Smooth muscle cell (in vitro differentiated cells): ENCODE measurements around the gene FCN3. TPM values are rescaled to one million over a fixed set of nuclear protein-coding genes. Genes with fewer than 3 reads are reported as not detected.

Experiments used
- DNase-seq: peaks from one replicate; lab custom pipeline; 2025; ENCODE audit not compliant: unreplicated experiment; lab: John Stamatoyannopoulos, UW
- H2AFZ ChIP-seq: fragments of 200-600 bp; sonication (generic); 2 replicates; pipeline ENCODE4 v1.6.0; 2016; ENCODE audit warnings: antibody characterized with exemption, low read depth, mild to moderate bottlenecking
- H3F3A ChIP-seq: fragments of 200-600 bp; sonication (generic); 2 replicates; pipeline ENCODE4 v1.6.0; 2017; ENCODE audit warnings: antibody characterized with exemption, low read depth
- H3K27ac ChIP-seq: fragments of 200-600 bp; sonication (generic); 2 replicates; pipeline ENCODE4 v1.5.1; 2016; ENCODE audit warnings: low read depth, mild to moderate bottlenecking
- H3K27me3 ChIP-seq: fragments of 200-600 bp; sonication (generic); 2 replicates; pipeline ENCODE4 v1.6.1; 2016; ENCODE audit warnings: low read depth, mild to moderate bottlenecking
- H3K36me3 ChIP-seq: fragments of 200-600 bp; sonication (generic); 2 replicates; pipeline ENCODE4 v1.5.1; 2016; ENCODE audit warnings: low read depth
- H3K4me1 ChIP-seq: fragments of 200-600 bp; sonication (generic); 2 replicates; pipeline ENCODE4 v1.5.1; 2016; ENCODE audit warnings: low read depth
- H3K4me2 ChIP-seq: fragments of 200-600 bp; sonication (generic); 2 replicates; pipeline ENCODE4 v1.6.0; 2016; ENCODE audit warnings: mild to moderate bottlenecking
- H3K4me3 ChIP-seq: fragments of 200-600 bp; sonication (generic); 2 replicates; pipeline ENCODE4 v1.5.1; 2016; ENCODE audit warnings: mild to moderate bottlenecking
- H3K79me2 ChIP-seq: fragments of 200-600 bp; sonication (generic); 2 replicates; pipeline ENCODE4 v1.6.0; 2016; ENCODE audit warnings: low read depth, mild to moderate bottlenecking
- H3K9ac ChIP-seq: fragments of 200-600 bp; sonication (generic); 2 replicates; pipeline ENCODE4 v1.6.0; 2016; ENCODE audit warnings: low read depth
- H3K9me3 ChIP-seq: fragments of 200-600 bp; sonication (generic); replicated peaks from 2 replicates; pipeline ENCODE4 v1.5.1; 2016; ENCODE audit warnings: low read depth
- H4K20me1 ChIP-seq: fragments of 200-600 bp; sonication (generic); 2 replicates; pipeline ENCODE4 v1.6.0; 2016; ENCODE audit warnings: low read depth
- WGBS: methylation state at CpG from one replicate; pipeline ENCODE4 v1.1.7; 2016; ENCODE audit warnings: low lambda C conversion rate; 5-methylcytosine and 5-hydroxymethylcytosine counted together
- polyA plus RNA-seq: library from polyadenylated mRNA; unstranded; fragments of >200 nt; fragmentation: Nextera tagmentation; extraction: Ambion mirVana; gene quantifications from 2 replicates; pipeline ENCODE4 v1.2.1, GENCODE V29; 2016
- total RNA-seq: library from RNA; depleted of rRNA; stranded (reverse); fragments of >200 nt; gene quantifications from 2 replicates; pipeline ENCODE4 v1.2.3, GENCODE V29; 2014
- TF ChIP-seq, protein P1 (sequence below): fragments of 200-600 bp; sonication (generic); IDR thresholded peaks from 2 replicates; pipeline ENCODE4 v1.5.1; 2017; ENCODE audit warnings: borderline replicate concordance, mild to moderate bottlenecking, antibody characterized with exemption; ENCODE audit not compliant: insufficient read depth, poor library complexity, severe bottlenecking

Gene FCN3
- total RNA-seq: not detected in 2 replicates
- polyA plus RNA-seq: 0.69 TPM in 1 of 2 replicates, not detected in the other

DNA sequence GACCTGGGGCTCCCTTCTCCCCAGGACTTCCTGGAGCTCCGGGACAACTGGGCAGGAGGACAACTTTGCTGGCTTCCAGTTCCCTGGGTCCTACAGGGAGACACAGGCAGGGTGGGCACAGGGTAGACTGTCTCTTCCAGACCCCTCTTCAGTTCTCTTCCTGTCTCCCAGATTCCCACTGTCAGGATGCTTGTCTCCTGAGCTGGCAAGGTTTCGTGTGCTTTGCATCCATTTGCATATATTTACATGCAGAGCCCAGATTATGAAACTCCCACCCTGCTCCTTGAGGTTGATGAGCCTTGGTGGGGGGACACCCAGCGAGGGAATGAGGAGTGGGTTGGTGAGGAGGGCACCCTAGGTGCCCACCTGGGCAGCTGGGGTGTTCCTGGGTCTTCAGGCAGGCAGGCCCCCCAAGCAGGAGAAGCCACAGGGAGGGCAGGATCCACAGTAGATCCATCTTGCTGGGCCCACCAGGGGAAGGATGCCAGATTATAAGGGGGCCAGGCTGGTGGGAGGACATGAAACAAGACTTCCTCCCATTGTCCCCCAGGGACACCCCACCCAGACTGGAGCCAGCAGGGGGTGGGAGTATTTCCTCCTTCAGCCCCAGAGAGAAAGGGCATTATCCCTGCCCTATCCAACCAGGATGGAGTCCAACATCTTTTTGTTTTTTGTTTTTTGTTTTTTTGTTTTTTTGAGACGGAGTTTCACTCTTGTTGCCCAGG lies at the start of gene FCN3:
TSS of gene FCN3 (minus strand) at position 463 of the 725 bp plus-strand sequence. CDS start at position 457, 6 bp downstream.
- no peak for DNase-seq
- no peaks in the 10 kb centered on the region for H3K36me3 ChIP-seq
- H3K4me1 ChIP-seq: no peaks in the 10 kb centered on the region
- TF ChIP-seq, protein P1, sequence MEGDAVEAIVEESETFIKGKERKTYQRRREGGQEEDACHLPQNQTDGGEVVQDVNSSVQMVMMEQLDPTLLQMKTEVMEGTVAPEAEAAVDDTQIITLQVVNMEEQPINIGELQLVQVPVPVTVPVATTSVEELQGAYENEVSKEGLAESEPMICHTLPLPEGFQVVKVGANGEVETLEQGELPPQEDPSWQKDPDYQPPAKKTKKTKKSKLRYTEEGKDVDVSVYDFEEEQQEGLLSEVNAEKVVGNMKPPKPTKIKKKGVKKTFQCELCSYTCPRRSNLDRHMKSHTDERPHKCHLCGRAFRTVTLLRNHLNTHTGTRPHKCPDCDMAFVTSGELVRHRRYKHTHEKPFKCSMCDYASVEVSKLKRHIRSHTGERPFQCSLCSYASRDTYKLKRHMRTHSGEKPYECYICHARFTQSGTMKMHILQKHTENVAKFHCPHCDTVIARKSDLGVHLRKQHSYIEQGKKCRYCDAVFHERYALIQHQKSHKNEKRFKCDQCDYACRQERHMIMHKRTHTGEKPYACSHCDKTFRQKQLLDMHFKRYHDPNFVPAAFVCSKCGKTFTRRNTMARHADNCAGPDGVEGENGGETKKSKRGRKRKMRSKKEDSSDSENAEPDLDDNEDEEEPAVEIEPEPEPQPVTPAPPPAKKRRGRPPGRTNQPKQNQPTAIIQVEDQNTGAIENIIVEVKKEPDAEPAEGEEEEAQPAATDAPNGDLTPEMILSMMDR: no peak
- 69% methylated on average over 4 of the region's 4 CpGs for WGBS
- no peaks in the 10 kb centered on the region for H3F3A ChIP-seq
- H3K4me2 ChIP-seq: no peak within 1 kb of the TSS
- H3K27me3 ChIP-seq: no peaks in the 10 kb centered on the region
- no peak within 1 kb of the TSS for H2AFZ ChIP-seq
- no peaks in the 10 kb centered on the region for H3K79me2 ChIP-seq
- H3K9ac ChIP-seq: no peak within 1 kb of the TSS
- H3K27ac ChIP-seq: no peak within 1 kb of the TSS
- no peaks in the 10 kb centered on the region for H4K20me1 ChIP-seq
- no peak within 1 kb of the TSS for H3K4me3 ChIP-seq
- no peaks in the 10 kb centered on the region for H3K9me3 ChIP-seq

DNA sequence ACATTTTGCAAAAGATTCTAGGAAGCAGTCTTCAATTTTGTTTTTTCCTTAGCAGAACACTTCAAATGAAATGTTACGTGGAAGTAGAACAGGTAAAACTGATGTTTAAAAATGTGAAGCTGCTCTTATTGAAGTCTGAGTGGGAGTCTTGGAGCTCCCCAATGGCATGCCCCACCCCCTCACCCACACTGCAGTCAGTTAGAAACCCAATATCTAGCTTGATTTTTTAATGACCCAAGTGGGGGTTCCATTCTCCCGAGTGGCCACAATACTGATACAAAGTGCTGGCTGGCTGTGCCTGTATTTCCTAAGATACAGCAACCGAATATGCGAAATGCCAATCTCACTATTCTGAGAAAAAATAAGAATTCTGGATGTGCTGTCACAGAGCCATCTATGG lies 49.1 kb upstream of the FCN3 start:
- no peaks in the 10 kb centered on the region for H3K27me3 ChIP-seq
- H3K4me2 ChIP-seq: no peak overlapping the region
- H3K27ac ChIP-seq: no peak overlapping the region
- H2AFZ ChIP-seq: no peak overlapping the region
- TF ChIP-seq, protein P1: no peak
- peaks cover 40% of the 10 kb centered on the region for H4K20me1 ChIP-seq
- WGBS: 99% methylated on average over 4 of the region's 4 CpGs
- H3K79me2 ChIP-seq: peaks cover 61% of the 10 kb centered on the region
- DNase-seq: no peak
- H3F3A ChIP-seq: peaks cover 16% of the 10 kb centered on the region
- H3K9ac ChIP-seq: no peak overlapping the region
- H3K9me3 ChIP-seq: no peaks in the 10 kb centered on the region
- peaks cover 16% of the 10 kb centered on the region for H3K4me1 ChIP-seq
- no peak overlapping the region for H3K4me3 ChIP-seq
- no peaks in the 10 kb centered on the region for H3K36me3 ChIP-seq

DNA sequence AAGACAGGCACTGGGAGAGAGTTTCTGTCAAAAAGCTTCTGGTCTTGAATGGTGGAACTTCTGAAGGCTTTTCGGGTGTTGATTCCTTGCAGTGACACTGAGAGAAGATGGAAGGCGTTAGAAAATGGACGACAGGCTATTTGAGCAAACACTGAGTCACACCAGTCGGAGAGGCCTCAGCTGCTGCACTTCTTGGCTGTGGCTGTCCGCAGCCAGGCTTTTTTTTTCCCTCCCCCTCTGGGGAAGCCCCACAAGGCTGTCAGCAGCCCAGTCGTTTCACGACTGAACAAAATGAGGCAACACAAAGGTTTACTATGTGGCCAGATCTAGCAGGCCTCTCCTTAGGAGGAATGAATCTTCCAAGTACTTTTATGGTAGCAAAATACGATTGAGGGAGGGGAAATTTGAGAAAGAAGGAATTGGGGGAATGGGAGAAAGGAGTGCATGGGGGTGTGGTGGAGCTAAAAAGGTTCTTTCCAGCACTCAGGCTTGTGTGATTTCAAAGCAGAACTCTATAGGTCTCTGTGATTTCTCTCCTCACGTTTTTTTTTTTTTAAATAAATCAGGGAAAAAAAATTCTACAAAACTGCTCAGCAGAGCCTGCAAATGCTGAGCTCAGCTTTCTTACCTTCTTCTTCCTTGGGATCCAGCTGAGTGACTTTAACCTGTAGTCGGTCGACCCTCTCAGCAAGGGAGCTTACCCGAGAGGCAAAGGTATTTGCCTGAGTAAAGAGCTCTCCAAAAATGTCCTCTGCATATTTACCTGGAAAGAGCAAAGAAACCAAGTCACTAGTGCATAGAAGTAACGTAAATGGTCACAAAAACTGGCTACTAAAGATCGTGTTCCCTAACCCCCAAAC lies 43.9 kb upstream of the FCN3 start:
- Histone ChIP-seq H3K36me3 (peaks cover 5% of the 10 kb centered on the region), H3K4me1 (peaks cover 20% of the 10 kb centered on the region), H3K79me2 (peaks cover 39% of the 10 kb centered on the region), H3K27me3 (no peaks in the 10 kb centered on the region), H3K9ac (peak overlapping the region; percentile 79), H3K27ac (peak overlapping the region; percentile 97), H3K4me2 (peak overlapping the region; percentile 80), H4K20me1 (peaks cover 5% of the 10 kb centered on the region), H3F3A (peaks cover 16% of the 10 kb centered on the region), H2AFZ (peak overlapping the region; percentile 22), H3K4me3 (no peak overlapping the region), H3K9me3 (no peaks in the 10 kb centered on the region)
- 16% methylated on average over 14 of the region's 14 CpGs for WGBS
- TF ChIP-seq, protein P1: no peak
- peak; percentile 46 for DNase-seq
